Ascending aorta (tissue), 2 donors: ENCODE measurements around the gene CYP17A1. TPM values are rescaled to one million over a fixed set of nuclear protein-coding genes. Genes with fewer than 3 reads are reported as not detected.
"Not testable (repeated sequence)": the region's sequence is repeated elsewhere in the genome, so short reads cannot be mapped to it uniquely, and the experiment has no call there.

Experiments used
- DNase-seq, 2 donors: peaks; one replicate each; pipeline ENCODE4 v3.0.0-alpha.2; 2019; ENCODE audit warnings: low spot score in 2 of 2
- H3K27ac ChIP-seq, 2 donors: fragments of 200-600 bp; sonication (generic); one replicate each; pipeline ENCODE4 v1.5.1; 2016 to 2017; ENCODE audit warnings: mild to moderate bottlenecking in 1 of 2
- H3K27me3 ChIP-seq: fragments of 200-600 bp; sonication (generic); one replicate; pipeline ENCODE4 v1.5.1; 2017
- H3K36me3 ChIP-seq, 2 donors: fragments of 200-600 bp; sonication (generic); one replicate each; pipeline ENCODE4 v1.5.1; 2016
- H3K4me1 ChIP-seq, 2 donors: fragments of 200-600 bp; sonication (generic); one replicate each; pipeline ENCODE4 v1.5.1; 2016 to 2017; ENCODE audit warnings: mild to moderate bottlenecking in 1 of 2
- H3K4me3 ChIP-seq, 2 donors: fragments of 200-600 bp; sonication (generic); one replicate each; pipeline ENCODE4 v1.5.1; 2016 to 2017; ENCODE audit warnings: mild to moderate bottlenecking in 1 of 2
- H3K9me3 ChIP-seq, 2 donors: fragments of 200-600 bp; sonication (generic); one replicate each; pipeline ENCODE4 v1.5.1; 2016
- CTCF ChIP-seq, 3 experiments: fragments of 200-600 bp in 2 of 3; fragments of 450-650 bp in 1 of 3; sonication (generic) in 2 of 3; IDR thresholded peaks; one replicate each; pipeline ENCODE4 v1.5.1; 2016 to 2019; ENCODE audit warnings: antibody characterized with exemption in 3 of 3, mild to moderate bottlenecking in 1 of 3, moderate library complexity in 1 of 3
- intact Hi-C: fragments of 100-400 bp; cut with DNase I; formaldehyde crosslinking; loops from one replicate; pipeline ENCODE4 v1.15.1; 2023
- total RNA-seq: library from RNA; depleted of rRNA; stranded (reverse); fragments of >200 nt; gene quantifications from one replicate; pipeline ENCODE4 v1.1.0, GENCODE V29; 2016

CYP17A1 gene
- total RNA-seq, 1 donor from 2014 or later = 116 TPM

DNA sequence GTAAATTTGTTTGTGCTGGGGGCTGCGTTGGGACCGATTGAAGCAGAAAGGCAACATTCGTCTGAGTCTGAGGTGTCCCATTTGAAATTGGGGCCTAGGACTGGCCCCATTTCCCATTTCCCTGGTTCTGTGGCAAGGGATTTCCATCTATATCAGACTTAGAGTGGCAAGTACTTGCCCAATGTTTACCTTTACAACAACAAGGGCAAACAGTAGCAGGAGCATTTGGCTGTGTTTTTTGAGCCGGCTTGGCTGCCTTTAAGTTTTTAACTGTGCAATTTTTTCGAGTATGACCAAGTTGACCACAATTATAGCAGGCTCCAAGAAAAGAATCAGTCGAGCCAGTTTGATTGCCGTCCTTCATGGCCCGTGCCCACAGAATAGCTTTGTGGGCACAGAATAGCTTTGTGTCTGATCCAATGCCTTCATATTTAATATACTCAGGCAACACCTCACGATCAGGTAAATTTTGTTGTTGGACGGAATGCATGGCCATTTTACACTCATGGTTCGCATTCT lies 4.7 kb upstream of the CYP17A1 start:
- Histone ChIP-seq H3K27me3 (no peaks in the 10 kb centered on the region), H3K4me1 (no peaks in the 10 kb centered on the region), H3K27ac (no peak overlapping the region), H3K9me3 (peaks cover 4 to 5% of the 10 kb centered on the region in 2 donors), H3K4me3 (no peak overlapping the region), H3K36me3 (no peaks in the 10 kb centered on the region)
- DNase-seq = no peak
- intact Hi-C loops = no loop called here
- TF ChIP-seq CTCF (IDR thresholded peaks at IDR 0.05) = no peak

- H3K27ac ChIP-seq, H3K4me1 ChIP-seq, DNase-seq, H3K4me3 ChIP-seq, H3K9me3 ChIP-seq, H3K36me3 ChIP-seq, H3K27me3 ChIP-seq: not testable (repeated sequence)
- intact Hi-C loops = loop anchor here (5.0 to 10.0 kb wide), 2 partner anchors 229 to 496 kb away; no protein-coding TSS in a partner anchor
Observed at GRCh38 chr10:102838276-102838927, 1.2 kb upstream of the CYP17A1 start.

- Histone ChIP-seq H3K4me1 (peaks cover 0 to 4% of the 10 kb centered on the region in 2 donors), H3K27ac (no peak overlapping the region), H3K4me3 (no peak overlapping the region), H3K9me3 (peaks cover 0 to 5% of the 10 kb centered on the region in 2 donors), H3K27me3 (no peaks in the 10 kb centered on the region), H3K36me3 (peaks cover 0 to 2% of the 10 kb centered on the region in 2 donors)
- intact Hi-C loops = loop anchor here (1.0 to 10.0 kb wide), 4 partner anchors 66 to 500 kb away; no protein-coding TSS in a partner anchor
- TF ChIP-seq CTCF (IDR thresholded peaks at IDR 0.05) = peak; percentile 71 to 85 (median 84)
- peak; percentile 32 to 87 for DNase-seq
Observed at GRCh38 chr10:102835007-102835482, 2.2 kb downstream of the CYP17A1 start.

GRCh38 chr10:102834143-102834542 lies 3.1 kb downstream of the CYP17A1 start:
- Histone ChIP-seq H3K4me3 (no peak overlapping the region), H3K4me1 (peaks cover 0 to 4% of the 10 kb centered on the region in 2 donors), H3K27ac (no peak overlapping the region), H3K9me3 (peaks cover 0 to 5% of the 10 kb centered on the region in 2 donors), H3K27me3 (no peaks in the 10 kb centered on the region), H3K36me3 (peaks cover 0 to 5% of the 10 kb centered on the region in 2 donors)
- intact Hi-C loops = loop anchor here (10.0 kb wide), 1 partner anchor 501 kb away; no protein-coding TSS in a partner anchor
- DNase-seq = no peak
- TF ChIP-seq CTCF (IDR thresholded peaks at IDR 0.05) = no peak

GRCh38 chr10:102832987-102833386 lies 4.2 kb downstream of the CYP17A1 start:
- DNase-seq = no peak
- no peak for TF ChIP-seq CTCF (IDR thresholded peaks at IDR 0.05)
- peaks cover 0 to 11% of the 10 kb centered on the region in 2 donors for H3K36me3 ChIP-seq
- H3K4me1 ChIP-seq = peaks cover 0 to 4% of the 10 kb centered on the region in 2 donors
- H3K27ac ChIP-seq = no peak overlapping the region
- intact Hi-C loops = loop anchor here (10.0 kb wide), 1 partner anchor 502 kb away; no protein-coding TSS in a partner anchor
- no peaks in the 10 kb centered on the region for H3K9me3 ChIP-seq
- no peaks in the 10 kb centered on the region for H3K27me3 ChIP-seq
- no peak overlapping the region for H3K4me3 ChIP-seq

- no peaks in the 10 kb centered on the region for H3K9me3 ChIP-seq
- H3K27me3 ChIP-seq = no peaks in the 10 kb centered on the region
- H3K4me3 ChIP-seq = no peak overlapping the region
- peaks cover 0 to 4% of the 10 kb centered on the region in 2 donors for H3K4me1 ChIP-seq
- intact Hi-C loops = loop anchor here (10.0 kb wide), 1 partner anchor 503 kb away; no protein-coding TSS in a partner anchor
- no peak for DNase-seq
- peaks cover 0 to 12% of the 10 kb centered on the region in 2 donors for H3K36me3 ChIP-seq
- H3K27ac ChIP-seq = no peak overlapping the region
- TF ChIP-seq CTCF (IDR thresholded peaks at IDR 0.05) = no peak
Observed at GRCh38 chr10:102832248-102832647, 5.0 kb downstream of the CYP17A1 start.
